ENCODE measurements around the gene MLXIP. TPM values are rescaled to one million over a fixed set of nuclear protein-coding genes. Genes with fewer than 3 reads are reported as not detected.

MLXIP gene
- total and polyA plus RNA-seq, 9 of the 15 experiments (the other 6 are each of a cell fraction or from before 2014, with no cell fraction given) = 2.2 to 66.3 (median 18.1) TPM

DNA sequence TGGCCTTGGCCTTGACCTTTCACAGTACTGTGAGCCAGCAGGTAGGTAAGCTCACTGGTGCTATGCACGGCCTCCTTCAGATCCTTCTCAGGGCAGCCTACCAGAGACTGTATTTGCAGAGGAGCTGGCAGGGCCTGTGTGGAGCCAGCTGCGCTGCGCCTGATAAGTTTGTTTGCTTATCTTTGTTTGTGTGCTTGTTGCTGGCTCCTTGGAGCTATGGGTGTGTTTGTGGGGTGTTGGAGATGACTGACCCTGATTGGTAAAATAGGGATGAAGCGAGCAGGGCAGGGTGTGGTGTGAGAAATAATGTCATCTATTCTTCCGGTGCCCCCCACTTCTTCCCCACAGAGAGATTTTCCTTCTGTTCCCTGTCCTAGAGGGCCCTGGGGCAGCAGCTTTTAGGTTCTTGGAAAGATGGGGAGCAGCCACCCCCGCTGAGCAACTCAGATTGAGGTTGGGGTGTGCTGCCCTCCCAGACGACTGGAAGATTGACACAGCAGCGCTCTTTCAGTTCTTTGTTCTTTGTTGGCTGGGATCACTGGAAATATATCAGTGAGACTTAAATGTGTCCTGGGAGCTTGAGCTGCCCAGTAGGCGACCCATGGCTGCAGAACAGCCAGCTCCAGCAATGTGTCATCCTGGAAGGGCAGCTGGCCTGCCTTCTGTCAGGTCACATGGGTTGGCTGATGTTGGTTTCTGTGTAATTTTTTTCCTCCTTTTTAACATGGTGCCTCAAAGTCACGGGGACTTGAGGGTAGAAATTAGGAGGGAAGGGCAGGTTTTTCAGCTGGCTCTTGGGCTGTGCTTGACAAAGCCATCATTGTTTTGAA lies 19.6 kb downstream of the MLXIP start (continued):
- TF ChIP-seq RBM14 (IDR thresholded peaks at IDR 0.05; ENCODE audit: borderline replicate concordance, insufficient read depth, low read depth, low read length) (no peak), ZNF197 (CRISPR knock-in tag; IDR thresholded peaks at IDR 0.05; ENCODE audit: low read depth) (peak; percentile 76; the same call in 1 of the 2 replicates), TEAD2 (tag; IDR thresholded peaks at IDR 0.05) (no peak), GABPB1 (CRISPR knock-in tag; IDR thresholded peaks at IDR 0.05) (no peak; the same call in 1 of the 2 replicates), SIN3B (IDR thresholded peaks at IDR 0.05; ENCODE audit: low read depth) (no peak), MBD2 (IDR thresholded peaks at IDR 0.05; ENCODE audit: borderline replicate concordance, low read depth) (peak; percentile 53; the same call in 1 of the 2 replicates), FOXJ3 (CRISPR knock-in tag; IDR thresholded peaks at IDR 0.05) (peak; percentile 95), JUNB (CRISPR knock-in tag; conservative IDR thresholded peaks at IDR 0.05) (no peak), E2F3 (CRISPR knock-in tag; IDR thresholded peaks at IDR 0.05) (no peak), ETS2 (tag; IDR thresholded peaks at IDR 0.05; ENCODE audit: borderline replicate concordance, poor library complexity, severe bottlenecking) (no peak), KDM5B (IDR thresholded peaks at IDR 0.05; ENCODE audit: insufficient replicate concordance, low read depth, low read length) (no peak)
- TF ChIP-seq, protein P1, sequence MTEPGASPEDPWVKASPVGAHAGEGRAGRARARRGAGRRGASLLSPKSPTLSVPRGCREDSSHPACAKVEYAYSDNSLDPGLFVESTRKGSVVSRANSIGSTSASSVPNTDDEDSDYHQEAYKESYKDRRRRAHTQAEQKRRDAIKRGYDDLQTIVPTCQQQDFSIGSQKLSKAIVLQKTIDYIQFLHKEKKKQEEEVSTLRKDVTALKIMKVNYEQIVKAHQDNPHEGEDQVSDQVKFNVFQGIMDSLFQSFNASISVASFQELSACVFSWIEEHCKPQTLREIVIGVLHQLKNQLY (CRISPR knock-in tag; conservative IDR thresholded peaks at IDR 0.05) = 0 out of 4 replicates have a peak, but pooled peaks of 1 of the 2 experiments have one; percentile 34
- TF ChIP-seq, protein P2, sequence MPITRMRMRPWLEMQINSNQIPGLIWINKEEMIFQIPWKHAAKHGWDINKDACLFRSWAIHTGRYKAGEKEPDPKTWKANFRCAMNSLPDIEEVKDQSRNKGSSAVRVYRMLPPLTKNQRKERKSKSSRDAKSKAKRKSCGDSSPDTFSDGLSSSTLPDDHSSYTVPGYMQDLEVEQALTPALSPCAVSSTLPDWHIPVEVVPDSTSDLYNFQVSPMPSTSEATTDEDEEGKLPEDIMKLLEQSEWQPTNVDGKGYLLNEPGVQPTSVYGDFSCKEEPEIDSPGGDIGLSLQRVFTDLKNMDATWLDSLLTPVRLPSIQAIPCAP (CRISPR knock-in tag; IDR thresholded peaks at IDR 0.05; ENCODE audit: borderline replicate concordance) = no peak
- TF ChIP-seq, protein P3, sequence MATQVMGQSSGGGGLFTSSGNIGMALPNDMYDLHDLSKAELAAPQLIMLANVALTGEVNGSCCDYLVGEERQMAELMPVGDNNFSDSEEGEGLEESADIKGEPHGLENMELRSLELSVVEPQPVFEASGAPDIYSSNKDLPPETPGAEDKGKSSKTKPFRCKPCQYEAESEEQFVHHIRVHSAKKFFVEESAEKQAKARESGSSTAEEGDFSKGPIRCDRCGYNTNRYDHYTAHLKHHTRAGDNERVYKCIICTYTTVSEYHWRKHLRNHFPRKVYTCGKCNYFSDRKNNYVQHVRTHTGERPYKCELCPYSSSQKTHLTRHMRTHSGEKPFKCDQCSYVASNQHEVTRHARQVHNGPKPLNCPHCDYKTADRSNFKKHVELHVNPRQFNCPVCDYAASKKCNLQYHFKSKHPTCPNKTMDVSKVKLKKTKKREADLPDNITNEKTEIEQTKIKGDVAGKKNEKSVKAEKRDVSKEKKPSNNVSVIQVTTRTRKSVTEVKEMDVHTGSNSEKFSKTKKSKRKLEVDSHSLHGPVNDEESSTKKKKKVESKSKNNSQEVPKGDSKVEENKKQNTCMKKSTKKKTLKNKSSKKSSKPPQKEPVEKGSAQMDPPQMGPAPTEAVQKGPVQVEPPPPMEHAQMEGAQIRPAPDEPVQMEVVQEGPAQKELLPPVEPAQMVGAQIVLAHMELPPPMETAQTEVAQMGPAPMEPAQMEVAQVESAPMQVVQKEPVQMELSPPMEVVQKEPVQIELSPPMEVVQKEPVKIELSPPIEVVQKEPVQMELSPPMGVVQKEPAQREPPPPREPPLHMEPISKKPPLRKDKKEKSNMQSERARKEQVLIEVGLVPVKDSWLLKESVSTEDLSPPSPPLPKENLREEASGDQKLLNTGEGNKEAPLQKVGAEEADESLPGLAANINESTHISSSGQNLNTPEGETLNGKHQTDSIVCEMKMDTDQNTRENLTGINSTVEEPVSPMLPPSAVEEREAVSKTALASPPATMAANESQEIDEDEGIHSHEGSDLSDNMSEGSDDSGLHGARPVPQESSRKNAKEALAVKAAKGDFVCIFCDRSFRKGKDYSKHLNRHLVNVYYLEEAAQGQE (IDR thresholded peaks at IDR 0.05; ENCODE audit: borderline replicate concordance) = peak; percentile 40; the same call in 1 of the 2 replicates
- TF ChIP-seq, protein P3 (CRISPR knock-in tag; IDR thresholded peaks at IDR 0.05; ENCODE audit: low read depth) = no peak

All from K562 (cell line).